Liver (tissue), 9 donors: ENCODE measurements around the gene NAE1. TPM values are rescaled to one million over a fixed set of nuclear protein-coding genes. Genes with fewer than 3 reads are reported as not detected.

Experiments used
- DNase-seq: peaks from one replicate; pipeline ENCODE4 v3.0.0-alpha.2; 2017; ENCODE audit warnings: low spot score
- H3K27ac ChIP-seq, 2 donors: one replicate each; pipeline ENCODE4 v1.7.0; 2013; ENCODE audit warnings: inconsistent platforms in 2 of 2, low read length in 2 of 2, control low read depth in 1 of 2, low read depth in 1 of 2, mild to moderate bottlenecking in 1 of 2
- H3K27me3 ChIP-seq, 4 donors: one replicate each; pipeline versions ENCODE4 v1.6.1 to v1.7.0; 2013; ENCODE audit warnings: low read length in 3 of 4, inconsistent platforms in 1 of 4, mild to moderate bottlenecking in 1 of 4, moderate library complexity in 1 of 4; ENCODE audit not compliant: control insufficient read depth in 4 of 4, insufficient read depth in 4 of 4
- H3K36me3 ChIP-seq, 4 donors: one replicate each; pipeline versions ENCODE4 v1.6.1 to v1.7.0; 2013; ENCODE audit warnings: low read length in 3 of 4, mild to moderate bottlenecking in 3 of 4, low read depth in 1 of 4, moderate library complexity in 1 of 4; ENCODE audit not compliant: control insufficient read depth in 4 of 4, insufficient read depth in 3 of 4
- H3K4me1 ChIP-seq, 4 donors: one replicate each; pipeline versions ENCODE4 v1.6.1 to v1.7.0; 2013; ENCODE audit warnings: low read length in 3 of 4, mild to moderate bottlenecking in 3 of 4, moderate library complexity in 1 of 4; ENCODE audit not compliant: control insufficient read depth in 4 of 4, insufficient read depth in 4 of 4
- H3K4me3 ChIP-seq, 3 donors: one replicate each; pipeline versions ENCODE4 v1.6.1 to v1.7.0; 2013; ENCODE audit warnings: low read length in 3 of 3, control low read depth in 1 of 3, low read depth in 1 of 3, mild to moderate bottlenecking in 1 of 3
- H3K9ac ChIP-seq, 2 donors: one replicate each; pipeline ENCODE4 v1.7.0; 2013; ENCODE audit warnings: low read length in 2 of 2, mild to moderate bottlenecking in 2 of 2, moderate library complexity in 2 of 2, control low read depth in 1 of 2, low read depth in 1 of 2
- H3K9me3 ChIP-seq, 4 donors: one replicate each; pipeline versions ENCODE4 v1.6.1 to v1.7.0; 2013; ENCODE audit warnings: low read length in 3 of 4; ENCODE audit not compliant: control insufficient read depth in 4 of 4
- CTCF ChIP-seq: fragments of 150-350 bp; IDR thresholded peaks from 2 replicates; pipeline ENCODE4 v1.5.1; 2017; ENCODE audit warnings: improper control_type of control experiment, low read depth, low read length; ENCODE audit not compliant: missing input control
- FOXA2 ChIP-seq: IDR thresholded peaks from 2 replicates; pipeline ENCODE4 v1.6.1; 2016; ENCODE audit warnings: antibody characterized with exemption
- HNF4G ChIP-seq: IDR thresholded peaks from 2 replicates; pipeline ENCODE4 v1.6.1; 2016; ENCODE audit warnings: antibody characterized with exemption
- JUND ChIP-seq, 2 donors: IDR thresholded peaks; 2 replicates each; pipeline ENCODE4 v1.6.1; 2016; ENCODE audit warnings: antibody characterized with exemption in 2 of 2
- RAD21 ChIP-seq, 2 donors: IDR thresholded peaks; 2 replicates each; pipeline ENCODE4 v1.6.1; 2016; ENCODE audit warnings: antibody characterized with exemption in 2 of 2, mild to moderate bottlenecking in 2 of 2
- SP1 ChIP-seq: IDR thresholded peaks from 2 replicates; pipeline ENCODE4 v1.6.1; 2018; ENCODE audit warnings: antibody characterized with exemption, mild to moderate bottlenecking
- WGBS: extraction: QIAGEN DNeasy Blood & Tissue Kit; methylation state at CpG from one replicate; pipeline ENCODE4 v1.1.7; 2013; 5-methylcytosine and 5-hydroxymethylcytosine counted together
- polyA plus RNA-seq, 2 donors: library from polyadenylated mRNA; stranded (reverse) in 1 of 2; unstranded in 1 of 2; fragments of 200-250 nt in 1 of 2; fragments of >200 nt in 1 of 2; fragmentation: Nextera tagmentation in 1 of 2; extraction: Ambion mirVana in 1 of 2; gene quantifications; one replicate each; pipeline versions ENCODE4 v1.2.1 to v1.2.3, GENCODE V29; 2013 to 2015
- total RNA-seq, 2 donors: library from RNA; depleted of rRNA; stranded (reverse); fragments of >200 nt; gene quantifications; one replicate each; pipeline ENCODE4 v1.2.3, GENCODE V29; 2014
- TF ChIP-seq, protein P1 (sequence below): IDR thresholded peaks from 2 replicates; pipeline ENCODE4 v1.6.1; 2016; ENCODE audit warnings: antibody characterized with exemption, mild to moderate bottlenecking
- TF ChIP-seq, protein P2 (sequence below): IDR thresholded peaks from 2 replicates; pipeline ENCODE4 v1.6.1; 2016; ENCODE audit warnings: antibody characterized with exemption
- TF ChIP-seq, protein P3 (sequence below): IDR thresholded peaks from 2 replicates; pipeline ENCODE4 v1.6.1; 2016; ENCODE audit warnings: antibody characterized with exemption
- donor health status: healthy.
- donor health status: healthy.
- donor health status: healthy.
- donor health status: healthy.
- donor health status: healthy.

The NAE1 gene
- total and polyA plus RNA-seq, 4 donors: 12.3 to 26.4 (median 23.9) TPM

- DNase-seq: no peak
- H3K36me3 ChIP-seq: no peaks in the 10 kb centered on the region
- peaks cover 5 to 9% (median 8%) of the 10 kb centered on the region in 4 donors for H3K4me1 ChIP-seq
- no peak overlapping the region for H3K9ac ChIP-seq
- H3K27ac ChIP-seq: no peak overlapping the region
- 96% methylated on average over 6 of the region's 6 CpGs for WGBS
- H3K9me3 ChIP-seq: no peaks in the 10 kb centered on the region
- H3K4me3 ChIP-seq: no peak overlapping the region
- TF ChIP-seq, protein P1, sequence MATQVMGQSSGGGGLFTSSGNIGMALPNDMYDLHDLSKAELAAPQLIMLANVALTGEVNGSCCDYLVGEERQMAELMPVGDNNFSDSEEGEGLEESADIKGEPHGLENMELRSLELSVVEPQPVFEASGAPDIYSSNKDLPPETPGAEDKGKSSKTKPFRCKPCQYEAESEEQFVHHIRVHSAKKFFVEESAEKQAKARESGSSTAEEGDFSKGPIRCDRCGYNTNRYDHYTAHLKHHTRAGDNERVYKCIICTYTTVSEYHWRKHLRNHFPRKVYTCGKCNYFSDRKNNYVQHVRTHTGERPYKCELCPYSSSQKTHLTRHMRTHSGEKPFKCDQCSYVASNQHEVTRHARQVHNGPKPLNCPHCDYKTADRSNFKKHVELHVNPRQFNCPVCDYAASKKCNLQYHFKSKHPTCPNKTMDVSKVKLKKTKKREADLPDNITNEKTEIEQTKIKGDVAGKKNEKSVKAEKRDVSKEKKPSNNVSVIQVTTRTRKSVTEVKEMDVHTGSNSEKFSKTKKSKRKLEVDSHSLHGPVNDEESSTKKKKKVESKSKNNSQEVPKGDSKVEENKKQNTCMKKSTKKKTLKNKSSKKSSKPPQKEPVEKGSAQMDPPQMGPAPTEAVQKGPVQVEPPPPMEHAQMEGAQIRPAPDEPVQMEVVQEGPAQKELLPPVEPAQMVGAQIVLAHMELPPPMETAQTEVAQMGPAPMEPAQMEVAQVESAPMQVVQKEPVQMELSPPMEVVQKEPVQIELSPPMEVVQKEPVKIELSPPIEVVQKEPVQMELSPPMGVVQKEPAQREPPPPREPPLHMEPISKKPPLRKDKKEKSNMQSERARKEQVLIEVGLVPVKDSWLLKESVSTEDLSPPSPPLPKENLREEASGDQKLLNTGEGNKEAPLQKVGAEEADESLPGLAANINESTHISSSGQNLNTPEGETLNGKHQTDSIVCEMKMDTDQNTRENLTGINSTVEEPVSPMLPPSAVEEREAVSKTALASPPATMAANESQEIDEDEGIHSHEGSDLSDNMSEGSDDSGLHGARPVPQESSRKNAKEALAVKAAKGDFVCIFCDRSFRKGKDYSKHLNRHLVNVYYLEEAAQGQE: no peak
- TF ChIP-seq CTCF (no peak), SP1 (no peak)
- peaks cover 2 to 5% (median 4%) of the 10 kb centered on the region in 4 donors for H3K27me3 ChIP-seq
These were observed 16.1 kb upstream of the NAE1 start for GRCh38 chr16:66846831-66847230.

DNA sequence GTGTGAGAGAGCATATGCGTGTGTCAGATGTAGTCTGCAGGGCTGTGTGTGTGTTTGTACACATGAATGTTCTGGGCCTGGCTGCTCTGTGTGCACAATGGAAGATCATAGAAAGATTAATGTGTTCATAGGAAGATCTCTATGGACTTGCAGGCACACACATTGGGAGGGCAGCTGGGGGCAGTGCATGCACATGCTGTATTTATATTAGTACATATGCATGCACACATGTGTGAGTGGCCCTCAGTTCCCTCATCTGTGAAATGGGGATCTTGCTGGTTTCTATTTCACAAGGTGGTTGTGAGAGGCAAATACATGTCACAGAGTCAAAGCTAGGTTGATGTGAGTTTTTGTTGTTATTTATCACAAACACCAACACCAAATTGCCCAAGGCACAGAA is 15.5 kb upstream of the NAE1 start:
- Histone ChIP-seq H3K4me1 (peaks cover 5 to 9% (median 8%) of the 10 kb centered on the region in 4 donors), H3K27me3 (peaks cover 2 to 5% (median 4%) of the 10 kb centered on the region in 4 donors), H3K27ac (no peak overlapping the region), H3K9me3 (no peaks in the 10 kb centered on the region), H3K9ac (no peak overlapping the region), H3K36me3 (no peaks in the 10 kb centered on the region), H3K4me3 (no peak overlapping the region)
- 98% methylated on average over 1 of the region's 1 CpG for WGBS
- TF ChIP-seq, protein P2, sequence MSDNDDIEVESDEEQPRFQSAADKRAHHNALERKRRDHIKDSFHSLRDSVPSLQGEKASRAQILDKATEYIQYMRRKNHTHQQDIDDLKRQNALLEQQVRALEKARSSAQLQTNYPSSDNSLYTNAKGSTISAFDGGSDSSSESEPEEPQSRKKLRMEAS: no peak
- TF ChIP-seq CTCF (no peak), FOXA2 (no peak), JUND (IDR thresholded peaks at IDR 0.05) (no peak), RAD21 (IDR thresholded peaks at IDR 0.05) (no peak)
- TF ChIP-seq, protein P3, sequence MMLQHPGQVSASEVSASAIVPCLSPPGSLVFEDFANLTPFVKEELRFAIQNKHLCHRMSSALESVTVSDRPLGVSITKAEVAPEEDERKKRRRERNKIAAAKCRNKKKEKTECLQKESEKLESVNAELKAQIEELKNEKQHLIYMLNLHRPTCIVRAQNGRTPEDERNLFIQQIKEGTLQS: no peak
- no peak for DNase-seq

DNA sequence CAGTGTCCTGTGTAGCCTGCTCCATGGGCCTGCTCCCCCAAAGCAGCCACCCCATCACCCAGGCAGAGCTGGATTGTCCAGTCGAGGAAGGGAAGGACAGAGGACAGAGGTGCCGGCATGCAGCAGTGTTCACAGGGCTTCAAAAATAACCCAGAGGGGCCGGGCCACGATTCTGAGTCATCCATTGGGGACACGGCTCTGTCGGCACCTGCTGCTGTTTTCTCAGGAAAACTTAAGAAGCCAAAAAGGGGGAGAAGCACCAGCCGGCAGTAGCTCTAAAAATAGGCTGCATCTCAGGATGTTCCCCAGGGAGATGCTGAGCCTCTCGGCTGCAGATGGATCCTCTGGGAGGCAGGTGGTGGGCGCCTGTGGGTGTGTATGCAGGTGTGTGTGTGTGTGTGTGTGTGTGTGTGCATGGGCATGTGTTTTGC is 15.0 kb upstream of the NAE1 start:
- no peak overlapping the region for H3K9ac ChIP-seq
- TF ChIP-seq, protein P1: no peak
- TF ChIP-seq CTCF (no peak), HNF4G (no peak)
- H3K27ac ChIP-seq: no peak overlapping the region
- DNase-seq: no peak
- 80% methylated on average over 9 of the region's 9 CpGs for WGBS
- no peak overlapping the region for H3K4me3 ChIP-seq
- H3K9me3 ChIP-seq: no peaks in the 10 kb centered on the region
- H3K27me3 ChIP-seq: peaks cover 2 to 5% (median 4%) of the 10 kb centered on the region in 4 donors
- H3K36me3 ChIP-seq: no peaks in the 10 kb centered on the region
- peaks cover 5 to 9% (median 8%) of the 10 kb centered on the region in 4 donors for H3K4me1 ChIP-seq
